ENCODE measurements around the gene RIF1.

RIF1 gene, protein sequence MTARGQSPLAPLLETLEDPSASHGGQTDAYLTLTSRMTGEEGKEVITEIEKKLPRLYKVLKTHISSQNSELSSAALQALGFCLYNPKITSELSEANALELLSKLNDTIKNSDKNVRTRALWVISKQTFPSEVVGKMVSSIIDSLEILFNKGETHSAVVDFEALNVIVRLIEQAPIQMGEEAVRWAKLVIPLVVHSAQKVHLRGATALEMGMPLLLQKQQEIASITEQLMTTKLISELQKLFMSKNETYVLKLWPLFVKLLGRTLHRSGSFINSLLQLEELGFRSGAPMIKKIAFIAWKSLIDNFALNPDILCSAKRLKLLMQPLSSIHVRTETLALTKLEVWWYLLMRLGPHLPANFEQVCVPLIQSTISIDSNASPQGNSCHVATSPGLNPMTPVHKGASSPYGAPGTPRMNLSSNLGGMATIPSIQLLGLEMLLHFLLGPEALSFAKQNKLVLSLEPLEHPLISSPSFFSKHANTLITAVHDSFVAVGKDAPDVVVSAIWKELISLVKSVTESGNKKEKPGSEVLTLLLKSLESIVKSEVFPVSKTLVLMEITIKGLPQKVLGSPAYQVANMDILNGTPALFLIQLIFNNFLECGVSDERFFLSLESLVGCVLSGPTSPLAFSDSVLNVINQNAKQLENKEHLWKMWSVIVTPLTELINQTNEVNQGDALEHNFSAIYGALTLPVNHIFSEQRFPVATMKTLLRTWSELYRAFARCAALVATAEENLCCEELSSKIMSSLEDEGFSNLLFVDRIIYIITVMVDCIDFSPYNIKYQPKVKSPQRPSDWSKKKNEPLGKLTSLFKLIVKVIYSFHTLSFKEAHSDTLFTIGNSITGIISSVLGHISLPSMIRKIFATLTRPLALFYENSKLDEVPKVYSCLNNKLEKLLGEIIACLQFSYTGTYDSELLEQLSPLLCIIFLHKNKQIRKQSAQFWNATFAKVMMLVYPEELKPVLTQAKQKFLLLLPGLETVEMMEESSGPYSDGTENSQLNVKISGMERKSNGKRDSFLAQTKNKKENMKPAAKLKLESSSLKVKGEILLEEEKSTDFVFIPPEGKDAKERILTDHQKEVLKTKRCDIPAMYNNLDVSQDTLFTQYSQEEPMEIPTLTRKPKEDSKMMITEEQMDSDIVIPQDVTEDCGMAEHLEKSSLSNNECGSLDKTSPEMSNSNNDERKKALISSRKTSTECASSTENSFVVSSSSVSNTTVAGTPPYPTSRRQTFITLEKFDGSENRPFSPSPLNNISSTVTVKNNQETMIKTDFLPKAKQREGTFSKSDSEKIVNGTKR (N-terminal part only)

DNA sequence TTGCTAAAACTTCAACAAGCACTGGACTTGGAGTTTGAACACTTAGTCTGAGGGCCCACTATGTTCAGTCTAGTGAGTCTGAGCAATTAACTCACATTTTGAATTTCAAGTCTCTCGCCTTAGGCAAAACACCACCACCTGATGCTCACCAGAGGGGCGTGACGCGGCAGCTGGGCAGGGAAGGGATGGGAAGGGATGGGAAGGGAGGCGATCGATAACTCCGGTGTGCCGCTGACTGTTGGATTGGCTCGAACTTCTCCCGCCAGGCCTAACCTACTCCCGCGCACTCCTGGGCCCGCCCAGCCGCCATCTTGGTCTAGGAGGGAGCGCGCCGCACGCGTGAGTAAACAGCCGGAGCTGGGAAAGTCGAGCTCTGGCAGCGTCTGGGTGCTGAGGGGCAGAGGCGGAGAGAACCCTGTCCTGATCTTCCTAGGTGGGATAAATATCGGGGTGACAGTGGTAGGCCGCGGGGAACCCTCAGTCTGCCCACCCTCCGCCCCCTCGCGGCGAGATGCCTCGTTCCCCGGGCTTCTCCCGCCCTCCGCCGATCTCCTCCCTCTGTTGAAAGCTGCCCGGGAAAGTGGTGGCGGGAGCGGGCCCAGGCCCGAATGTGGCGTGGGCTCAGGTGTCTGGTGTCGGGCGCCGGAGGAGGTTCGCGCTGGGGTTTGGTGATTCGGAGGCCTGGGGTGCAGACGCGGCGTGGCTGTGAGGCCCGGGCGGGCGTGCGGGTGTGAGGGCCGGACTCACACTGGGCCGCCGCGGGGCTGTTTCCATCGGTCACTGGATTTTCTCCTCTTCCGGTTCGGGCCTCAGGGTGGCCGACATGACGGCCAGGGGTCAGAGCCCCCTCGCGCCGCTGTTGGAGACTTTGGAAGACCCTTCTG is at the start of gene RIF1:
Gene RIF1 (plus strand): TSS at position 302 of the 884 bp plus-strand sequence. CDS start 522 bp downstream, at position 824.
- DNase-seq: peak; percentile 81

DNA sequence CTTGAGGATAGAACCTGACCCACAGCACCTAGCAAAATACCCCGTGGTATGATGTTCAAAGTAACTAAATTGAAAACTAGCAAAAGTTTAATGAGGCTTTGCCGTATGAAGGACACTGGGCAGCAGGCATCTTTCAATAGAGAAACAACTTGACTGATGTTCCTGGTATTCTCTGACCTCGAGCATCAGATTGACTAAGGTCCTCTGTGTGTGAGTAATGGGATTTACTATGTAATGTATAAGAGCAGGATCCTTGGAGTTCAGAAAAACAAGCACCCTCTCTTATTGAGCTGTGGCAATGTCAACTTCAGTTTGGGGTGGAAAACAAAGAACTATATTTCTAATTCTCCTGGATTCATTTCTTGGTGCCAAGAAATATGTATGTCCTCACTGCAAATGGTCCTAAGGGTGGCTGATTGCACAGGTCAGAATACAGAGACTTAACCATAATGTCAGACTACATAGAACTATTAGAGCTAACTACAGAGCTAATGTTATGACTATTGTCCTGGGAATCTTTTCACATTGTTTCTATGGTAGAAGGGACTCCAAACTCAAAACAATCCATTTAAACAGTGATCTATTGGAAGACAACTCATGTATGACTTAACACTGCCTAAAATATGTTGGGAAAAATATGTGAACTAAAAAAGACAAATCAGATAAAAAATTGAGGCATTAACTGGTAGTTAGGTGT is 47.9 kb upstream of the RIF1 start:
- no peak for DNase-seq

DNA sequence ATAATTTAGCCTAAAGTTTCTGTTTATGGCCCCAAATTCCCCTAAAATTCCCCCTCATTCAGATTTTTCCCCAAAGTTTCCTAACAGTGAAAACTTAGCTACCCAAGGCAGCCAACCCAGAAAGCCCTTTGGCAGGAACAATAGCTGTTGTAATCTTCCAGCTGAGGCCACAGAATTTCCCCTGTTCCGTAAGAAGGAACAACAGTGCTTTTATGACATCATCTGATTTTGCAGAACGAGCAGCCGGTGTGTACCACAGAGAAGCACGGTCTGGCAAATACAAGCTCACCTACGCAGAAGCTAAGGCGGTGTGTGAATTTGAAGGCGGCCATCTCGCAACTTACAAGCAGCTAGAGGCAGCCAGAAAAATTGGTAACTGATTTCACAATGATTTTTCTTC is 46.0 kb upstream of the RIF1 start:
- no peak for DNase-seq

DNA sequence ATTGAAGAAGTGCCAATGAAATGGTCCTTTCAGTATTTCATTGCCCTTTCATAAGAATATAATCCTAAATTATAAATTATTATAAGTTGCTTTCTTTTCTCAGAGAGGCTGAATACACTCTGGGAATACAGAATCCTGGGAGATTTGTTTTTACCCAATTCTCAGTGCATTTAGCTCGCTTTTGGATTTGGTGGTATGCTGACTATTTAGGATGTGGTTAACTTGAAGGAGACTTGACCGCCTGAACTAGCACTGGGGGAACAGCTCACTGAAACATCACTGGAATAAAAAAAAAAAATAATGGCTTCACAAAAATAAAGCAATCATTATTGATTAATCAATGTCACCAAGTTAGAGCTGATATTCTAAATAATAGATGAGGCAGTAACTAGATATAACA is 42.1 kb upstream of the RIF1 start:
- DNase-seq: no peak

DNA sequence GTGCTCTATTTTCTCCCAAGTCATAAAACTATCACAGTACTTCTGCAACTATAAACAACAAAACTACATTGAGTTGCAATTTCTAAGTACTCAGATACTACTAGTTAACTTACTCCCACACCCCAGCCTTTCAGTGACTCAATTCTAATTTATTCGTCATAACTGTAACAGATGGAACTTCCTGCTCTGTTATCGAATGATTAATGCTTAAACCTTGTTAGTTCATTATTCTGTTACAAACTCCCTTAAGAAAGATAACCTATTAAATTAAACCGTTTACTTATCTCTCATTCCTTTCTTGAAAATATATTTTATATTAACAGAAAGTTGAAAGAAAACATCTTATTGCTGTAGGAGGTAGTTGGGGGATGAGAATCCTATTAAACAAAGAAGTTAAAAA is 35.3 kb upstream of the RIF1 start:
- no peak for DNase-seq

DNA sequence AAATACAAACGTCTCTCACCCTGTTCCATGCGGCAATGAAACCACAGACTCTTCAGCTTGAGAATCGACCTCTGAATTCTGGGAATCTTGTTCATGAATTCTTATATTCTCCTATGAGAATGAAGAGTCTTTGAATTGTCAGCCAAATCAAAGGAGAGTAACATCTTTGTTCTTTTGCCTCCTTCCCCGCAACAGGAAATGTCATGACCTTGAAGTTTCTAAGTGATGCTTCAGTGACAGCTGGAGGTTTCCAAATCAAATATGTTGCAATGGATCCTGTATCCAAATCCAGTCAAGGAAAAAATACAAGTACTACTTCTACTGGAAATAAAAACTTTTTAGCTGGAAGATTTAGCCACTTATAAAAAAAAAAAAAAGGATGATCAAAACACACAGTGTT is 30.5 kb upstream of the RIF1 start:
- no peak for DNase-seq

DNA sequence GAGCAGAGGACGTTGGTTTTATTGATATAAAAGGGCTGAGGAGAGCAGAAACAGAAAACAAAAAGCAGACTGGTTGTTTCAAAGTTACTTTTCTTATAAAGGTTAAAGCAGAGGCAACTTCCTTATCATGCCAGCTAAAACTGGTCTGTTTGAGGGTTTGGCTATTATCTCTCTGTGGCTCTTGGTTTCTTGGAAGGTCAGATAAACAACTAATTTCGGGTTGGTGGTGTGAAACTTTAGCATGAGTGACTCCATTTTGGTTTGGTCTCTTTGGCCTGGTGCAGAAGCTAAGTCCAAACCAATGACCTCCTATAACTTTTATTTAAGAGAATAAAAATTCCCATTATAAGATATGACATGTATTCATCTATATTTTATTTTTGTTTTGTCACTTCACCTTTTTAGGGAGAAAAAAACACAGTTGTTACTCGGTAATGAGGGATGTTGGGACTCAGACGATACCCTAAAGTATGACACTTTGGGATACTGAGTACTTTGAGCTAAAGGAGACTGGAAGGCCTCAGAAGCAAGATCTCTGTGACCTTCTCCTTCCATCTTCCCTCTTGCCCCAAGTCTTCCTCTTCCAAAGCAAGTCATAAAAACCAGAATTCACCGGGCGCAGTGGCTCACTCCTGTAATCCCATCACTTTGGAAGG is 29.0 kb upstream of the RIF1 start:
- no peak for DNase-seq

DNA sequence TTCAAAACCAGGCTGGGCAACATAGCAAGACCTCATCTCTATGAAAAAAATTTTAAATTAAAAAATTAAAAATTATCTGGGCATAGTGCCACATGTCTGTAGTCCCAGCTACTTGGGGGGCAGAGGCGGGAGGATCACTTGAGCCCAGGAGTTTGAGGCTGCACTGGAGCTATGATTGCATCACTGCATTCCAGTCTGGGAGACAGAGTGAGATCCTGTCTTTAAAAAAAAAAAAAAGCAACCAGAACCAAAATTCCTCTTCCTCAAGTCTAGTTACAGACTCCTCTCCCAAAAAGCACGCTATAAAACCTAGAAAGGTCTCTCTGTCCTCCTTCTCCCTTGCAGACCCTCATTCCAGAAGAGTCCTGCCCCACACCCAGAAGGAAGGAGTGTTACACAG is 28.4 kb upstream of the RIF1 start:
- no peak for DNase-seq

DNA sequence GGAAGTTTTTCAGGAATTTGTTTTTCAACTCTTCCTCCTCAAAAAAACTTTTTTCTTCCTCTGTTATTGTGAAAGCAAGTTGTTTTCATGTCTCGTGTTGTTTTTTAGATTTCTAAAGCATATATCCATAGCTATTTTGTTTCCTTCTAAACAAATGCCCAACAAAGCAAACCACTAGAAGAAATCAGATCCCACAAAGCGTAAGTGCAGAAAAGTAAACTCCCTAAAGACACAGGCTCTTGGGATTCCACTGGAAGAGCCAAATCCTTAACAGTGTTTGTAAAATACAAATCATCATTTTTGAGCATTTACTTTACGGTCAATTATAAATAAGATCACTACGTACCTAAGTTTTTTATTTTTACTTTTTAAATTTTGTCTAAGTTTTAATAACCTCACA is 21.7 kb upstream of the RIF1 start:
- DNase-seq: no peak

DNA sequence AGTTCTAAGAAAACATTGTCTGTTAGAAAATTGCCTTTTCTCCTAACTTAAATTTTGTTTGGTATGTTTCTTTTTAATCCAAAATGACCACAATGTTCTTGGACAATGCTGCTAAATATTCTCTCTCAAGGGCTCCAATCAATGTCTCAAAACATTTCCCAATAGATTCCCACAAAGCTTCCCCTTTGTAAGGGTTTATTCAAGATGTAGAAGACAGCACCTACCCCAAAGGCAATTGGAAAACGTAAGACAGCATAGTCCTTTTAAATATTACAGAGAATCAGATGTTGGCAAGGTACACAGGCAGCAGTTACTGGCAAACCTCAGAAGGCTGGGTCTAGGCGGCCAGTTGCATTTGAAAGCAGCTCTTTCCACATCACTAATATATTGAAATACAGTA is 18.3 kb upstream of the RIF1 start:
- DNase-seq: no peak

DNA sequence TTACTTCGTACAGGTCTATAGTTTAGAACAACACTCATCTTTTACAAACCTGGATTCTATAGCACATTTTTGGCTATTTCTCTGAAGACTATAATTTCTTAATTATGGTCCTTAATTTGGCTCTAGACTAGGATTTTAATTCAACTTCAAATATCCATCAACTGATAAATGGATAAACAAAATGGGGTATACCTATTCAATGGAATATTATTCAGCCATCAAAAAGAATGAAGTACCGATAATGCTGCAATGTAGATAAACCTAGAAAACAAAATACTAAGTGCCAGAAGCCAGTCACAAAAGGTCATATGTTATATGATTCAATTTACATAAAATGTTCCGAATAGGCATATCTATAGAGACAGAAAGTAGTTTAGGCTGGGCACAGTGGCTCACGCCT is 15.2 kb upstream of the RIF1 start:
- DNase-seq: no peak

DNA sequence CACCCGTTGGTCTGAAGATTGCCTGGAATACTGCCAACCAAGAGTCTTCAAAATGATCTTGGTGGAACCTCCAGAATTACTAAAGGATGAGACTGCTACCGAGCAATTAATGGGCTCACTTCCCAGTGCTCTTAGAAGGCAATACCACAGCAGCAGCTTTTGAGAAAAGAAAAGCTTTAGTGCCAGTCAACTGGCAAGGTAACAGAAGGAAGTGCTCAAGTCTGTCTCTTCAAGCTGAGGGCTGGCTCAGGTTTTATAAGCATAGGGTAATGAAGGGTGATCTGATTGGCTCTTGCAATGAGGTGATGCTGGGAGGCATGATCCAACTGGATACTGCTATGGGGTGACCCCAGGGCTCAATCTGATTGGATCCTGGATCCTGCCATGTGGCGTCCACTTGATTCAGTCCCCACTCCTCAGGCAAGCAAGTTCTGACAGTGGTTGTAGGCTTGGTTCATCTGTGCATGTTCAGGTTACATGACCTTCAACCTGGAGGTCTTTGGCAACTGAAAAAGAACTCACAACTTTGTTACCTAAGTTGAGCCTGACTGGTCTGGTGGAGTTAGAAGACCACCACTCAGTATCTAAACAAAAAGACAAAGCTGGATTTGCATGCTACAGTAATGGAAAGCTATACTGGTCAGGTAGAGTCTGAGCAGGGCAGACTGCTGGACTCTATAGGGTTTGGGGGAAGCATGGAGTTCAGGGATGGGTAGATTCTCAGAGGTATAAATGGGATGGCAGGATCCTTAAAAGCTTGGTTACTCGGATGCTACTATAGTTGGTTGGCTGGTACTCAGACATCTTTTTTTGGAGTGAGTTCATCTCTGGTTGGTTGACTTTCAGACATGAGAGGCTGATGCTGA is 14.0 kb upstream of the RIF1 start:
- DNase-seq: no peak

DNA sequence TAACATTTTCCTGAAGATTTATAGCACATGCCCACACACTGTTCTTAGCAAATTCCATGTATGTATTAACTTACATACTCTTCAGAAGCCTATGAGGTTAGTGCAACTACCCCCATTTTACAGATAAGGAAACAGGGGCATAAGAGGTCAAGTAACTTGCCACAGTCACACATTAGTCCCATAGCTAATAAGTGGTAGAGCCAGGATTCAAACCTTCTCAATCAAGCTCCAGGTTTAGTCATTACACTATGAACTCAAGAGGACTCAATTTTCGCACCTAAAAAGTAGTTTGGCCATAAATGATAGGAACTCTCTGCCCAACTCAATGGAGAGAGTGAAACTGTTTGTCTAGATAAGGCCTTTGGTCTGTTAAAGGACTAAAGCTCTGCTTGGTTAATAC is 9.7 kb upstream of the RIF1 start:
- no peak for DNase-seq

DNA sequence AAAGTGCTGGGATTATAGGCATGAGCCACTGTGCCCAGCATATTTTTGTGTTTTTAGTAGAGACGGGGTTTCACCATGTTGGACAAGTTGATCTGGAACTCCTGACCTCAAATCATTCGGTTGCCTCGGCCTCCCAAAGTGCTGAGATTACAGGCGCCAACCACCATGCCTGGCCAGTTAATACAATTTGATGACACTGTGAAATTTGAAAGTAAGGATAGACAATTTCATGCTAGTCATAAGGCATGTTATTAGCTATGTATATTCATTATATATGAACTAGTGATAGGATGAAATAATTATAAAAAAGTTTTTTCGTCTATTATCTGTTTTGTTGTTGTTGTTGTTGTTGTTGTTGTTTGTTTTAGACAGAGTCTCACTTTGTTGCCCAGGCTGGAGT is 8.6 kb upstream of the RIF1 start:
- DNase-seq: no peak

DNA sequence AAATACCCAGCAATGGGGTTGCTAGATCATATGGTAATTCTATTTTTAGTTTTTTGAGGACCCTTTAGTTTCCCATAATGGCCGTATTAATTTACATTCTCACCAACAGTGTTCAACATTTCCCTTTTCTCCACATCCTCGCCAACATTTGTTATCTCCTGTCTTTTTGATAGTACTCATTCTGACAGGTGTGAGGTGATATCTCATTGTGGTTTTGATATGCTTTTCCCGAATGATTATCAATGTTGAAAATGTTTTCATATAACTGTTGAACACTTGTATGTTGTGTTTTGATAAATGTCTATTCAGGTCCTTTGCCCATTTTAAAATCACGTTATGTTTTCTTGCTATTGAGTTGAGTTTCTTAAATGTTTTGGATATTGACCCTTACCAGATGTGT is 5.8 kb upstream of the RIF1 start:
- no peak for DNase-seq

DNA sequence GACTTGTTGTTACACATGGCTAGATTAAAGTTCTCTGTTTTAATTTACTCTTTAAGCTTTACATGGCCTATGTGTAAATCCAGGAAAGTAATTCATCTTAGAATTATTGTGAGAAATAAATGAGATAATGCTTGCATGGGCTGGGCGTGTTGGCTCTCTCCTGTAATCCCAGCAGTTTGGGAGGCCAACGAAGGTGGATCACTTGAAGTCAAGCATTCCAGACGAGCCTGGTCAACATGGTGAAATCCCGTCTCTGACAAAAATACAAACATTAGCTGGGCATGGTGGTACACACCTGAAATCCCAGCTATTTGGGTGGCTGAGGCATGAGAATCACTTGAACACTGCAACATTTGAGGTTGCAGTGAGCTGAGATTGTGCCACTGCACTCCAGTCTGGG is 4.3 kb upstream of the RIF1 start:
- DNase-seq: no peak

DNA sequence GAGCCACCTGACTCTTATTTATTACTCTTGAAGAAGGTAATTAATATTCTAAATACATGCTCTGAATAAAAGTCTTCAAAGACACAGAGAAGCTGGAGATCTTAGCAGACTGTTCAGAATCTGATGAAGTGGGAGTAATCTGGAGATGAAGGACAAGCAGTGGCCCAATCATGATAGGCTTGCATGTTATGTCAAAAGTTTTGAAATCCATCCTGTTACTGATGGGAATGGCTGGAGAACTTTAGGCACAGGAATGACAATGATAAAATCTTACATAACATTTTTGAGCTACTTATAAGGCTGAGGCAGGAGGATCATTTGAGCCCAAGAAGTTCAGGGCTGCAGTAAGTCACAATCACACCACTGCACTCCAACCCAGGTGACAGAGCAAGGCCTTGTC is 2.4 kb upstream of the RIF1 start:
- no peak for DNase-seq

DNA sequence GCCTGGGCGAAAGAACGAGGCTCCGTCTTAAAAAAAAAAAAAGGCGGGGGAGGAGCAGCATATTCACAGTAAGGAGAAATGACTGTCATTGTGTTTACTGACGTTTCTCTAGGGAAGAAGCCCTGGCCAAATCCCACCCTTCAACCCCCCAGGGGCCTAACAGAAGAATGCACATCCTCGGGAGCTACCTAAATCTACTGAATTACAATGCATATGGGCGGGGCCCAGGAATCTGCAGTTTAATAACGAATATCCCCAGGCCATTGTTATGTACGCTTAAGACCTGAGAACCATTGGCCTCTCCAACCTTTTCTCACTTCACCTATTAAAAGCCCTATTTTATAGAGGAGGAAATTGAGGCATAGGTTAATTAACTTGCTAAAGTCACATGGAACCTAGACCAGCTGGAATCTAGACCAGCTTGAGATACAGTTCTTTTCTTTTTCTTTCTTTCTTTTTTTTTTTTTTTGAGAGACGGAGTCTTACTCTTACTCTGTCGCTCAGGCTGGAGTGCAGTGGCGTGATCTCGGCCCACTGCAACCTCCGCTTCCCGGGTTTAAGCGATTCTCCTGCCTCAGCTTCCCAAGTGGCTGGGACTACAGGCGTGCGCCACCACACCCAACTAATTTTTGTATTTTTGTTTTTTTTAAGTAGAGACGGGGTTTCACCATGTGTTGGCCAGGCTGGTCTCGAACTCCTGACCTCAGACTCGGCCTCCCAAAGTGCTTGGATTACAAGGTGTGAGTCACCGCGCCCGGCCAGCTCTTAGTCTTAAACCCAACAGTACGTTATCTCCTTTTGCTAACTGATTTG is 708 bp upstream of the RIF1 start:
- DNase-seq: no peak

DNA sequence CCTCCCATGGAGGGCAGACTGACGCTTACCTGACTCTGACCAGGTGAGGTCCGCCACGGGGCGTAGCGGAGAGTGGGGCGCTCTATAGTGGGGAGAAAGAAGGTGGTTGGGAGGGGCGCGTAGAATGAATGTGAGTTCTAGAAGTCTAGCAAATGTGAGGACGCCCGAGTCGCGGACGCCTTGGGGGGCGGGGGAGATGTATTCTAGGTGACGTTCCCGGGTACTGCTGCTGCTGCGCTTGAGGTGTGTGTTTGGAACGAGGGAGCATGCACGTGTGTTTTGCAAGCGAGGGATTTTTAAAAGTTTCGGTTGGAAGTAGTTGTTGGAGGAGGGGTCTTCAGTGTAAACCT is 758 bp downstream of the RIF1 start:
- peak; percentile 16 for DNase-seq

Measured in NCI-H2029 treated with DMSO at 0.1 percent for 48 hours (cell line).